ENCODE measurements around the gene SRCIN1.
"Not testable (repeated sequence)": the region's sequence is repeated elsewhere in the genome, so short reads cannot be mapped to it uniquely, and the experiment has no call there.

The SRCIN1 gene

GRCh38 chr17:38526526-38526925 lies 79.2 kb downstream of the SRCIN1 start:
- not testable (repeated sequence) for H3K27ac ChIP-seq; H3K79me2 ChIP-seq (ENCODE audit: insufficient read depth, low read depth); H4K20me1 ChIP-seq (ENCODE audit: insufficient read depth); H3K4me3 ChIP-seq (IDR thresholded peaks at IDR 0.05; ENCODE audit: insufficient read depth, low read depth, low read length); H3K36me3 ChIP-seq (ENCODE audit: insufficient read depth); H3K27me3 ChIP-seq (ENCODE audit: insufficient read depth, low read depth); H3K9ac ChIP-seq; H2AFZ ChIP-seq (ENCODE audit: low read depth); H3K4me1 ChIP-seq (ENCODE audit: low read depth, poor library complexity, severe bottlenecking); H3K4me2 ChIP-seq

GRCh38 chr17:38512473-38513058 lies 93.2 kb downstream of the SRCIN1 start:
- H3K4me1 ChIP-seq (ENCODE audit: low read depth, poor library complexity, severe bottlenecking): no peaks in the 10 kb centered on the region
- no peaks in the 10 kb centered on the region for H4K20me1 ChIP-seq (ENCODE audit: insufficient read depth)

GRCh38 chr17:38511150-38512108 lies 94.3 kb downstream of the SRCIN1 start:
- Histone ChIP-seq H3K4me2 (no peak overlapping the region), H3K79me2 (ENCODE audit: insufficient read depth, low read depth) (no peaks in the 10 kb centered on the region), H3K27ac (no peak overlapping the region), H2AFZ (ENCODE audit: low read depth) (no peak overlapping the region), H3K4me3 (IDR thresholded peaks at IDR 0.05; ENCODE audit: insufficient read depth, low read depth, low read length) (no peak overlapping the region), H3K27me3 (ENCODE audit: insufficient read depth, low read depth) (no peaks in the 10 kb centered on the region), H3K4me1 (ENCODE audit: low read depth, poor library complexity, severe bottlenecking) (no peaks in the 10 kb centered on the region), H4K20me1 (ENCODE audit: insufficient read depth) (no peaks in the 10 kb centered on the region), H3K9ac (no peak overlapping the region), H3K36me3 (ENCODE audit: insufficient read depth) (no peaks in the 10 kb centered on the region)
- TF ChIP-seq CTCF (conservative IDR thresholded peaks at IDR 0.05; ENCODE audit: low read depth, low read length): no peak

More at GRCh38 chr17:38512473-38513058, 93.2 kb downstream of the SRCIN1 start:
- no peak overlapping the region for H3K27ac ChIP-seq
- H3K9ac ChIP-seq: no peak overlapping the region
- no peak overlapping the region for H3K4me3 ChIP-seq (IDR thresholded peaks at IDR 0.05; ENCODE audit: insufficient read depth, low read depth, low read length)
- H2AFZ ChIP-seq (ENCODE audit: low read depth): no peak overlapping the region
- H3K4me2 ChIP-seq: no peak overlapping the region
- no peak for TF ChIP-seq CTCF (conservative IDR thresholded peaks at IDR 0.05; ENCODE audit: low read depth, low read length)
- H3K27me3 ChIP-seq (ENCODE audit: insufficient read depth, low read depth): no peaks in the 10 kb centered on the region
- H3K36me3 ChIP-seq (ENCODE audit: insufficient read depth): no peaks in the 10 kb centered on the region
- H3K79me2 ChIP-seq (ENCODE audit: insufficient read depth, low read depth): no peaks in the 10 kb centered on the region

GRCh38 chr17:38510421-38511149 lies 95.2 kb downstream of the SRCIN1 start:
- H3K4me3 ChIP-seq (IDR thresholded peaks at IDR 0.05; ENCODE audit: insufficient read depth, low read depth, low read length): no peak overlapping the region
- H3K27me3 ChIP-seq (ENCODE audit: insufficient read depth, low read depth): no peaks in the 10 kb centered on the region
- no peaks in the 10 kb centered on the region for H3K4me1 ChIP-seq (ENCODE audit: low read depth, poor library complexity, severe bottlenecking)
- no peaks in the 10 kb centered on the region for H3K79me2 ChIP-seq (ENCODE audit: insufficient read depth, low read depth)
- H3K27ac ChIP-seq: no peak overlapping the region
- no peak overlapping the region for H2AFZ ChIP-seq (ENCODE audit: low read depth)
- H3K36me3 ChIP-seq (ENCODE audit: insufficient read depth): no peaks in the 10 kb centered on the region
- TF ChIP-seq CTCF (conservative IDR thresholded peaks at IDR 0.05; ENCODE audit: low read depth, low read length): no peak
- H3K4me2 ChIP-seq: no peak overlapping the region
- no peak overlapping the region for H3K9ac ChIP-seq
- no peaks in the 10 kb centered on the region for H4K20me1 ChIP-seq (ENCODE audit: insufficient read depth)
